Fibroblast of villous mesenchyme (primary cell): ENCODE results near the gene PLXNA4. TPM values are rescaled to one million over a fixed set of nuclear protein-coding genes. Genes with fewer than 3 reads are reported as not detected.

Experiments used
- DNase-seq: peaks from one replicate; pipeline ENCODE4 v3.0.0-alpha.2; 2010; ENCODE audit warnings: low read depth
- H3K4me3 ChIP-seq: 2 replicates; pipeline ENCODE4 v1.5.1; 2011; ENCODE audit warnings: low read depth, mild to moderate bottlenecking, low read length
- CTCF ChIP-seq: IDR thresholded peaks from 2 replicates; pipeline ENCODE4 v1.5.1; 2012; ENCODE audit warnings: low read depth, mild to moderate bottlenecking, low read length; ENCODE audit not compliant: insufficient read depth
- total RNA-seq: library from RNA; depleted of rRNA; stranded (reverse); fragments of >200 nt; gene quantifications from 2 replicates; pipeline ENCODE4 v1.2.3, GENCODE V29; 2012

PLXNA4 gene
- total RNA-seq, 1 donor = not detected

GRCh38 chr7:132161533-132161915 is 414.7 kb downstream of the PLXNA4 start:
- DNase-seq = no peak
- H3K4me3 ChIP-seq = no peak overlapping the region

GRCh38 chr7:132160611-132161532 is 415.4 kb downstream of the PLXNA4 start:
- no peak for DNase-seq
- no peak for TF ChIP-seq CTCF
- no peak overlapping the region for H3K4me3 ChIP-seq

More at GRCh38 chr7:132161533-132161915, 414.7 kb downstream of the PLXNA4 start:
- TF ChIP-seq CTCF = no peak

GRCh38 chr7:132158841-132159240 is 417.4 kb downstream of the PLXNA4 start:
- DNase-seq = no peak
- no peak overlapping the region for H3K4me3 ChIP-seq
- no peak for TF ChIP-seq CTCF

GRCh38 chr7:132158166-132158565 is 418.1 kb downstream of the PLXNA4 start:
- no peak for DNase-seq
- no peak for TF ChIP-seq CTCF
- no peak overlapping the region for H3K4me3 ChIP-seq

- no peak overlapping the region for H3K4me3 ChIP-seq
- TF ChIP-seq CTCF = no peak
- DNase-seq = no peak
Observed at GRCh38 chr7:132155715-132156114, 420.6 kb downstream of the PLXNA4 start.

- no peak for TF ChIP-seq CTCF
- DNase-seq = no peak
- no peak overlapping the region for H3K4me3 ChIP-seq
Observed at GRCh38 chr7:132154695-132155471, 421.4 kb downstream of the PLXNA4 start.
